Stomach (tissue), 4 donors: Measurements from ENCODE around the gene PDCD1.

Source experiments
- POLR2A ChIP-seq, 4 donors: fragments of 450-650 bp; IDR thresholded peaks; one replicate each; pipeline ENCODE4 v1.6.1; 2016; ENCODE audit warnings: antibody characterized with exemption in 4 of 4, control low read depth in 2 of 4, mild to moderate bottlenecking in 1 of 4, moderate library complexity in 1 of 4
- TF ChIP-seq, protein P1 (sequence below), 7 experiments: fragments of 450-650 bp in 4 of 7; fragments of 200-600 bp in 3 of 7; sonication (generic) in 3 of 7; IDR thresholded peaks; one replicate each; pipeline ENCODE4 v1.5.1; 2016 to 2019; ENCODE audit warnings: antibody characterized with exemption in 7 of 7, control low read depth in 2 of 7, mild to moderate bottlenecking in 1 of 7

DNA sequence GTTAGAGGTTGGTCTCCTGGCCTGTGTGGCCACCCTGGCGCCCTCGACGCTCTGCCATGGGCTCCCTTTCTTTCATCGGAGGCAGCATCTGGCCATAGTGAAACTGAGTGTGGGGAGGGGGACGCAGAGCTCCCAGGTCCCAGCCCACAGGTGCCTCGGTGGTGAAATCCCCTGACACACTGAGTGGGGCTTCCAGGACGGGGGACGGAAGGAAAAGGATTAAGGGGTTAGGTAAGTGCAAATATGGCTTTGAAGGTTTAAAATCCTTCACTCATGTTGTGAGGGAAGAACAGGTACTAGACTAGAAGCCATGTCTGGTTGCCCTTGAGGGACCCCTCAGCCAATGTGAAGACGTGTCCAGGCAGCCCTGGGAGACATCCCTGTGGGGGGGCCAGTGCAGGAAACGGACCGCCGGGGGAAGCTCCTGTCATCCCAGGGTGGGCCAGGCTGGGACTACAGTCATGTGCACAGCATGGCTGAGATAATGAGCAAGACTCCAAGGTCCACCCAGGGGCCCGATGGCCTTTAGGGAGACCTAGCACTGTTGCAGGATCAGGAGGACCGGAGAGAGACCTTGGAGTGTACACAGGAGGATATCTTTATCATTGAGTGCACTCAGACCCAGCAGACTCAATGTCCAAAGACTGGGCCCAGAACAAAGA lies 47.2 kb upstream of the PDCD1 start:
- no peak for TF ChIP-seq POLR2A (IDR thresholded peaks at IDR 0.05)
- TF ChIP-seq, protein P1, sequence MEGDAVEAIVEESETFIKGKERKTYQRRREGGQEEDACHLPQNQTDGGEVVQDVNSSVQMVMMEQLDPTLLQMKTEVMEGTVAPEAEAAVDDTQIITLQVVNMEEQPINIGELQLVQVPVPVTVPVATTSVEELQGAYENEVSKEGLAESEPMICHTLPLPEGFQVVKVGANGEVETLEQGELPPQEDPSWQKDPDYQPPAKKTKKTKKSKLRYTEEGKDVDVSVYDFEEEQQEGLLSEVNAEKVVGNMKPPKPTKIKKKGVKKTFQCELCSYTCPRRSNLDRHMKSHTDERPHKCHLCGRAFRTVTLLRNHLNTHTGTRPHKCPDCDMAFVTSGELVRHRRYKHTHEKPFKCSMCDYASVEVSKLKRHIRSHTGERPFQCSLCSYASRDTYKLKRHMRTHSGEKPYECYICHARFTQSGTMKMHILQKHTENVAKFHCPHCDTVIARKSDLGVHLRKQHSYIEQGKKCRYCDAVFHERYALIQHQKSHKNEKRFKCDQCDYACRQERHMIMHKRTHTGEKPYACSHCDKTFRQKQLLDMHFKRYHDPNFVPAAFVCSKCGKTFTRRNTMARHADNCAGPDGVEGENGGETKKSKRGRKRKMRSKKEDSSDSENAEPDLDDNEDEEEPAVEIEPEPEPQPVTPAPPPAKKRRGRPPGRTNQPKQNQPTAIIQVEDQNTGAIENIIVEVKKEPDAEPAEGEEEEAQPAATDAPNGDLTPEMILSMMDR (IDR thresholded peaks at IDR 0.05): no peak
